ENCODE results near the gene INSYN2B. TPM values are rescaled to one million over a fixed set of nuclear protein-coding genes. Genes with fewer than 3 reads are reported as not detected.

INSYN2B gene
- polyA plus RNA-seq, 1 donor (not counting 4 experiments of a cell fraction or from before 2014, with no cell fraction given) = 0.16 TPM

DNA sequence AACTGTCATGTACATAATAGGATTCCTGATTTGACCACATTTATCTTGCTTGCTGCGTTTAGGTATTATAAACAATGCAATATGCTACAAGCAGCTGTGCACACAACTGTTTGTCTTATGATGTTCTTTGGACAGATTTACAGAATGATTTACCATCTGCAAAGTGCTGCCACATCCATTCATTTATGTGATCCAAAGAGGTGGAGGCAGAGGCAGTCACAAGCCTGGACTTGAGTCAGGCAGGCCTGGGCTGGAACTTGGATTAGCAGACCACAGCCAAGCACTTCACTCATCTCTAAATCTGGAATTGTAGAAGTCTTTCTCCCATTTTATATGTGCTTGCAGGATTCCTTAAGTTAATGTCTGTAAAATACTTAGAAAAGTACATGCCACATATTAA lies 149.0 kb downstream of the INSYN2B start:
- Histone ChIP-seq H3K27me3 (ENCODE audit: control insufficient read depth, extremely low read depth, insufficient read depth, low read length) (no peaks in the 10 kb centered on the region), H3K4me1 (ENCODE audit: control insufficient read depth, extremely low read depth, insufficient read depth, low read length) (peaks cover 3% of the 10 kb centered on the region), H3K9me3 (ENCODE audit: control insufficient read depth, low read depth, low read length) (no peaks in the 10 kb centered on the region), H2AFZ (ENCODE audit: control insufficient read depth, low read length) (no peak overlapping the region), H3K4me3 (ENCODE audit: control insufficient read depth in 2 of 3, extremely low read depth in 1 of 3, insufficient read depth in 2 of 3, low read depth in 1 of 3, low read length in 3 of 3) (no peak overlapping the region), H3K4me2 (ENCODE audit: control insufficient read depth, extremely low read depth, insufficient read depth, low read depth, low read length) (no peak overlapping the region), H4K20me1 (ENCODE audit: control insufficient read depth, extremely low read depth, insufficient read depth, low read length) (no peaks in the 10 kb centered on the region), H3K9me1 (ENCODE audit: control insufficient read depth, extremely low read depth, insufficient read depth, low read length) (no peaks in the 10 kb centered on the region), H3K9ac (ENCODE audit: control insufficient read depth, extremely low read depth, insufficient read depth, low read length) (no peak overlapping the region), H3K79me2 (ENCODE audit: control insufficient read depth, insufficient read depth, low read length) (no peaks in the 10 kb centered on the region), H3K27ac (ENCODE audit: control insufficient read depth, insufficient read depth, low read length) (no peak overlapping the region), H3K36me3 (ENCODE audit: control insufficient read depth in 2 of 2, extremely low read depth in 1 of 2, insufficient read depth in 2 of 2, low read length in 2 of 2) (no peaks in the 10 kb centered on the region)
- TF ChIP-seq, protein P1, sequence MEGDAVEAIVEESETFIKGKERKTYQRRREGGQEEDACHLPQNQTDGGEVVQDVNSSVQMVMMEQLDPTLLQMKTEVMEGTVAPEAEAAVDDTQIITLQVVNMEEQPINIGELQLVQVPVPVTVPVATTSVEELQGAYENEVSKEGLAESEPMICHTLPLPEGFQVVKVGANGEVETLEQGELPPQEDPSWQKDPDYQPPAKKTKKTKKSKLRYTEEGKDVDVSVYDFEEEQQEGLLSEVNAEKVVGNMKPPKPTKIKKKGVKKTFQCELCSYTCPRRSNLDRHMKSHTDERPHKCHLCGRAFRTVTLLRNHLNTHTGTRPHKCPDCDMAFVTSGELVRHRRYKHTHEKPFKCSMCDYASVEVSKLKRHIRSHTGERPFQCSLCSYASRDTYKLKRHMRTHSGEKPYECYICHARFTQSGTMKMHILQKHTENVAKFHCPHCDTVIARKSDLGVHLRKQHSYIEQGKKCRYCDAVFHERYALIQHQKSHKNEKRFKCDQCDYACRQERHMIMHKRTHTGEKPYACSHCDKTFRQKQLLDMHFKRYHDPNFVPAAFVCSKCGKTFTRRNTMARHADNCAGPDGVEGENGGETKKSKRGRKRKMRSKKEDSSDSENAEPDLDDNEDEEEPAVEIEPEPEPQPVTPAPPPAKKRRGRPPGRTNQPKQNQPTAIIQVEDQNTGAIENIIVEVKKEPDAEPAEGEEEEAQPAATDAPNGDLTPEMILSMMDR (optimal IDR thresholded peaks at IDR 0.05 in 1 of 3, IDR thresholded peaks at IDR 0.05 in 1 of 3, conservative IDR thresholded peaks at IDR 0.05 in 1 of 3; ENCODE audit: extremely low read depth in 1 of 3, insufficient read depth in 2 of 3, low read length in 3 of 3) = no peak
- no peak for TF ChIP-seq EZH2 (IDR thresholded peaks at IDR 0.05; ENCODE audit: low read length)
- FAIRE-seq = no peak
- DNase-seq (ENCODE audit: low read depth, low spot score) = no peak
- dilution Hi-C loops (cut with MboI; ENCODE audit: extremely low pct_ligation_motif_present, low sequenced_read_pairs) = no loop called here

GRCh38 chr5:169828385-169828784 lies 151.9 kb downstream of the INSYN2B start:
- TF ChIP-seq EZH2 (IDR thresholded peaks at IDR 0.05; ENCODE audit: low read length) = no peak
- TF ChIP-seq, protein P1 (optimal IDR thresholded peaks at IDR 0.05 in 1 of 3, IDR thresholded peaks at IDR 0.05 in 1 of 3, conservative IDR thresholded peaks at IDR 0.05 in 1 of 3; ENCODE audit: extremely low read depth in 1 of 3, insufficient read depth in 2 of 3, low read length in 3 of 3) = no peak
- H3K27me3 ChIP-seq (ENCODE audit: control insufficient read depth, extremely low read depth, insufficient read depth, low read length) = no peaks in the 10 kb centered on the region
- no peaks in the 10 kb centered on the region for H4K20me1 ChIP-seq (ENCODE audit: control insufficient read depth, extremely low read depth, insufficient read depth, low read length)
- FAIRE-seq = no peak
- H3K4me2 ChIP-seq (ENCODE audit: control insufficient read depth, extremely low read depth, insufficient read depth, low read depth, low read length) = no peak overlapping the region
- no peak overlapping the region for H3K27ac ChIP-seq (ENCODE audit: control insufficient read depth, insufficient read depth, low read length)
- H3K4me3 ChIP-seq (ENCODE audit: control insufficient read depth in 2 of 3, extremely low read depth in 1 of 3, insufficient read depth in 2 of 3, low read depth in 1 of 3, low read length in 3 of 3) = no peak overlapping the region
- H3K4me1 ChIP-seq (ENCODE audit: control insufficient read depth, extremely low read depth, insufficient read depth, low read length) = peaks cover 3% of the 10 kb centered on the region
- H3K36me3 ChIP-seq (ENCODE audit: control insufficient read depth in 2 of 2, extremely low read depth in 1 of 2, insufficient read depth in 2 of 2, low read length in 2 of 2) = no peaks in the 10 kb centered on the region
- DNase-seq (ENCODE audit: low read depth, low spot score) = no peak
- H3K79me2 ChIP-seq (ENCODE audit: control insufficient read depth, insufficient read depth, low read length) = no peaks in the 10 kb centered on the region
- H2AFZ ChIP-seq (ENCODE audit: control insufficient read depth, low read length) = no peak overlapping the region
- H3K9me1 ChIP-seq (ENCODE audit: control insufficient read depth, extremely low read depth, insufficient read depth, low read length) = no peaks in the 10 kb centered on the region
- no peak overlapping the region for H3K9ac ChIP-seq (ENCODE audit: control insufficient read depth, extremely low read depth, insufficient read depth, low read length)
- dilution Hi-C loops (cut with MboI; ENCODE audit: extremely low pct_ligation_motif_present, low sequenced_read_pairs) = no loop called here
- no peaks in the 10 kb centered on the region for H3K9me3 ChIP-seq (ENCODE audit: control insufficient read depth, low read depth, low read length)
